HG03045 (cell line): ENCODE measurements around the gene GPR55.
A peak's percentile ranks its signal among the peaks of the same experiment; 100 is the strongest.

ENCODE experiments used
- ATAC-seq: cut with Tn5 transposase; IDR thresholded peaks from one replicate; pipeline ENCODE4 v1.9.1; 2021; ENCODE audit warnings: mild to moderate bottlenecking, moderate library complexity; ENCODE audit not compliant: unreplicated experiment

Gene GPR55

DNA sequence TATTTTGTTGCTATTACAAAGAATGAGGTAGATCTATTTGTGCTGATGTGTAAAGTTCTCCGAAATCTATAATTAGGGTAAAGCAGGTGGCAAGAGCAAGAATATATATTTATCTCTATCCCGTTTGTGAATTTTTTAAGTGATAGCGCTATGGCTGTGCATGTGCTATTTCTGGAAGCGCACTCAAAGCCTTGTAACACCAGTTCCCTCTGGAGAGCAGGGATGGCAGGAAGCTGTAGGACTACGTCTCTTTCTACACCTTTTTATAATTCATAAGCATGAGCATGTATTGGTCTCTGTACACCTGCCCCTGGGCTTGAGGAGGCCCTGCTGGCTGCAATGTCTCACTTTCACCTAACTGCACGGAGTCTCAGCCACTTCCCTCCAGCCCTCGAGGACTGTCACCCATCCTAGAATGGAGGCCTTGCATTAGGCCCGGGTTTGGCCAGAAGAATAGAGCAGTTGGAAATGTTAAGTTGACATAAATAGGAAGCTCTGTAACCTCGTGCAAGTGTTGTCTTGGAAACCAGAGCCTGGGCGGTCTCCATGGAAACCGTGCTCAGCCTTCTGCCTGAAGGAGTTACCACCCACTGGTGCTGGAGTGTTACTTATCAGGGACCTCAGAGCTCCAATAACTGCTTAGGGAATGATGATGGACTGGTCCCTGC, 39.4 kb downstream of the GPR55 start:
- ATAC-seq: no peak

DNA sequence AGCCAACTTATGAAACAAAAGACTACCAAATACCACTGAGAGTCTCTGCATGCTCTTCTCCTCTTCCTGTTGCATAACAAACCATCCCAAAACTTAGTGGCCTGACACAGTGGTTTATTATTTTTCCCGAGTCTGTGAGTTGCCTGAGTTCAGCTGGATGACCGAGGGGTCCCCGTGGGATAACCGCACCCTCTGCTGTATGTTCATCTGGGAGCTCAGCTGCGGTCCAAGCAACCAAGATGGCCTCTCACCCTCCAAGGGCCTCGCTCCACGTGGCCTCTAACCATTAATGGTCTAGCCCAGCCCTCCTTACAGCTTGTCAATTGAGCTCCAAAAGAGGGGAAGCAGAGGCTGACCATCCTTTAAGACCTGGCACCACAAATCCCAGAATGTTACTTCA, 43.2 kb downstream of the GPR55 start:
- no peak for ATAC-seq

DNA sequence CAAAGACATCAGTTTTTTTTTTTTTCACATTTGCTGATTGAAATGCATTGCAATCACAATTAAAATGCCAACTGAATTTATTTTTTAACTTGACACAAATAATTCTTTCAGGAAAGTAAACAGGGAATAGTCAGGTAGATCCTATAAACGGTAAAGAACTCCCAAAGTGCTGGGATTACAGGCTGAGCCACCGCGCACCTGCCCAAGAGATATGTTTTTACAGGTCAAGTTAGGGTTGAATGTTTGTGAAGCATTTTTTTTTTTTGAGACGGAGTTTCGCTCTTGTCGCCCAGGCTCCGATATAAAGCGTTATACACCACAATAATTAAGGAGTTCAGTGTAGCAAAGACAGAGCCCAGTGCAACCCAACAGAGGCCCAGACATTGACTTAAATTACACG, 45.2 kb downstream of the GPR55 start:
- ATAC-seq: no peak

DNA sequence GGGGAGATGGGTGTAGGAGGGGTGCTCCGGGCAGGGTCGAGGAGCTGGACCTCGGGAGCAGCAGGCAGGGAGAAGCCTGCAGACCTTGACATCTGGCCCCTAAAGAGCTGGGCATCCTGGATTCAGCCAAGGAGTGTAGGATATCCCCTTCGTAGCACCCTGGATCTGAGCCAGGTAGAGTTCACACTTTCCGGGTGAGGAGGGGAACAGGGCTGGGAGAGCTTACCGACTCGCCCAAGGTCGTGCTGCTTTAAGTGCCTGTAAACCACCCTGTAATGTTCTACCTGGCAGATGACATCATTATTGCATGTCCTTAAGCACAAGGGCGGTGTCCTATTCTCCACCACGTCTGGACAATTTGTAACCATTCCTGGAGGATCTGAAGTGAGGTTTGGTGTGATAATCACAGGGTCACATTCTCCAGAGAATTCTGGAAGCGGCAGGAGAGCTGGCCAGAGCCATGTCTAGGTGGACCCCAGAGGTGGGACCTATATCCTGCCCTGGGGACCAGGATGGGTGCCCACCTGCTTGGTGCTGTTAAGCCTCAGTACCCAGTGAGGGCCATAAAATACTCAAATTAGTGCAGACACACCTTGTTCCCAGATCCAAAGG, 45.7 kb downstream of the GPR55 start:
- no peak for ATAC-seq

DNA sequence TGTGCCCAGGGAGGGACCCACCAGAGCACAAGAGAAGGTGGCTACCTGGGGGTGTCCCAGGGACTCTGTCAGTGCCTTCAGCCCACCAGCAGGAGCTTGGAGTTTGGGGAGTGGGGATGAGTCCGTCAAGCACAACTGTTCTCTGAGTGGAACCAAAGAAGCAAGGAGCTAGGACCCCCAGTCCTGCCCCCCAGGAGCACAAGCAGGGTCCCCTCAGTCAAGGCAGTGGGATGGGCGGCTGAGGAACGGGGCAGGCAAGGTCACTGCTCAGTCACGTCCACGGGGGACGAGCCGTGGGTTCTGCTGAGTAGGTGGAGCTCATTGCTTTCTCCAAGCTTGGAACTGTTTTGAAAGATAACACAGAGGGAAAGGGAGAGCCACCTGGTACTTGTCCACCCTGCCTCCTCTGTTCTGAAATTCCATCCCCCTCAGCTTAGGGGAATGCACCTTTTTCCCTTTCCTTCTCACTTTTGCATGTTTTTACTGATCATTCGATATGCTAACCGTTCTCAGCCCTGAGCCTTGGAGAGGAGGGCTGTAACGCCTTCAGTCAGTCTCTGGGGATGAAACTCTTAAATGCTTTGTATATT, 46.3 kb downstream of the GPR55 start:
- no peak for ATAC-seq

DNA sequence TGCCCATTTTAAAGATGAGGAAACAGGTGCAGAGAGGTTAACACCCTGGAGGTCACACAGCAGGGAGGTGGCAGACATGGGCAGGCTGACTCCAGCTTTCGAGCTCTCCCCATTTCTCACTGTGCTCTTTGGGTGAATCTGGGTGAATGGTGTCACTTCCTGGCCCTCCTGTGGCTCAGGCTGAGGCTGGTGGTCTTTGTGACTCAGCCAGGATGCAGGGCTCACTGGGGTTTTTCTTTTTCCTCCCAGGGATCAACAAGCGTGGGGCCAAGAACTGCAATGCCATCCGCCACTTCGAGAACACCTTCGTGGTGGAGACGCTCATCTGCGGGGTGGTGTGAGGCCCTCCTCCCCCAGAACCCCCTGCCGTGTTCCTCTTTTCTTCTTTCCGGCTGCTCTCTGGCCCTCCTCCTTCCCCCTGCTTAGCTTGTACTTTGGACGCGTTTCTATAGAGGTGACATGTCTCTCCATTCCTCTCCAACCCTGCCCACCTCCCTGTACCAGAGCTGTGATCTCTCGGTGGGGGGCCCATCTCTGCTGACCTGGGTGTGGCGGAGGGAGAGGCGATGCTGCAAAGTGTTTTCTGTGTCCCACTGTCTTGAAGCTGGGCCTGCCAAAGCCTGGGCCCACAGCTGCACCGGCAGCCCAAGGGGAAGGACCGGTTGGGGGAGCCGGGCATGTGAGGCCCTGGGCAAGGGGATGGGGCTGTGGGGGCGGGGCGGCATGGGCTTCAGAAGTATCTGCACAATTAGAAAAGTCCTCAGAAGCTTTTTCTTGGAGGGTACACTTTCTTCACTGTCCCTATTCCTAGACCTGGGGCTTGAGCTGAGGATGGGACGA, 47.1 kb downstream of the GPR55 start:
- no peak for ATAC-seq

DNA sequence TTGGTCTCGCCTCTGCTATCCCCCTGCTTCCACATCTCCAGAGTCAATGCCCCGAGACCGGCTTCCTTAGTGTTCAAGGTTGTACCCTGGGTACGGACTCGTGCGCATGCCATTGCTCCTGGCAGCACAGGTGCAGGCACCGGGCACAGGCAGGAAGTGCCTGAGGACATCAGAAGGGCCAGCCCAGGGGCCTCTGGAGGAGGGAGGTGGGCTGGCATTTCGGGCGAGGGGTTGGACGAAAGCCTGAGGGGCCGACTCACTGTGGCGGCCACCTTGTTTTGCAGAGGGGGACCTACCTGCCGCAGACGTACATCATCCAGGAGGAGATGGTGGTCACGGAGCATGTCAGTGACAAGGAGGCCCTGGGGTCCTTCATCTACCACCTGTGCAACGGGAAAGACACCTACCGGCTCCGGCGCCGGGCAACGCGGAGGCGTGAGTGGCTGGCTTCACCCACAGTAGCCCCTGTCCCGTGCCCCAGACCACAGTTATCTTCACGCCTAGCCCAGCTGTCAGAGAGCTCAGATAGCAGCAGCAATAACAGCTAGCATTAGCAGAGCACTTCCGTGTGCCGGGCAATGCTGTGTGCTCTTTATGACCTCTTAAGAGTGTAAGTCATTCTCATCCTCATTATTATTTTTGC, 47.8 kb downstream of the GPR55 start:
- ATAC-seq: no peak

DNA sequence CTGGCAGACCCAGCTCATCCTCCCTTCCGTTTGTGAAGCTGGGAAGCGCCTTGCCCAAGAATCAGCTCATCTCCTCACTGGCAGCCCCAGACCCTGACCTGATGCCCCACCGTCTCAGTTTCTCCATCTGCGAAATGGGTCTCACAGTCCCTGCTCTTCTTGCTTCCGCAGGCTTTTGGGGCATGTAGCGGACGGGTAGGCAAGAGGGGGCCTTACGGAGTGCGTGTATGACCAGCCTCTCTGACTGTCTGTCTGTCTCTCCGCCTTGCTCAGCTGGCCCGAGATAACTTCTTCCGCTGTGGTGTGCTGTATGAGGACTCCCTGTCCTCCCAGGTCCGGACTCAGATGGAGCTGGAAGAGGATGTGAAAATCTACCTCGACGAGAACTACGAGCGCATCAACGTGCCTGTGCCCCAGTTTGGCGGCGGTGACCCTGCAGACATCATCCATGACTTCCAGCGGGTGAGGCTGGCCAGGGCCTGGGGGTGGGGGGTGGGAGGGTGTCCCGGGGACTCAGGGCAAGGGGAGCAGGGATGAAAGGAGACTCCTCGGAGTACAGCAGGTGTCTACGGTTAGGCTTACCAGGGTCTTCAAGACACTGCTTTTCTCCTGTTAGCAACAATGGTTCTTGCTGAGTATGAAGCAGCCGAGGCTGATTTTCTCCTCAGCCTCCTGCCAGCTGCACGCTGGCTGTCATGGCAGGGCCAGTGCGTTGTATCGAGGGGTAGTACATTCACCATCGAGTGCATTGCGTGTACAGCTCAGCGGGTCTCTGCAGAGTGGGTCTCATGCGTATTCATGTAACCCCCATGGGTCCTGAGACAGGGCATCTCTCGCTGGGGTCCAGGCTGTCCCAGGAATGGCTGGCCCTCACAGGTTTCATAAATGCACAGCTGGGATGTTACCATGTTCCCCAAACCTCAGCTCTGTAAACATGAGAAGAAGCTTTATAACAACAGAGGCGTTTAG, 49.4 kb downstream of the GPR55 start:
- no peak for ATAC-seq

DNA sequence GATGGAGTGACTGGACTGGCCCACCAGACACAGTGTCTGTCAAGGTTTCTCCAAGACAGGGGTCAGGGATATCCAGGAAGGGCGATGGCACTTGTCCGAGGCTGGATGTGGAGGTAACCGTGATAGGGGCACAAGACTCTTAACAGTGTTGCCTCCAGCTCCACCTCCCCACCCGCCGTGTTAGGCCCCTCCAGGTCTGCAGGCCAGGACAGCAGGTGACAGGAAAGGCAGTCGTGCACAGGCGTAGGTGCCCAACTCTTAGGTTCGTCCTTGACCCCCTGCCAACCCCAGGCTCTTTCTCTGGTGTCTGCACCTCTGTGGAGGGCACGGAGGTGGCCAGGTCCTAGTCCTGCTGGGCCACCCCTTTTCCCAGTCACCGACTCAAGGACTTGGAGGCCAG, 50.2 kb downstream of the GPR55 start:
- ATAC-seq: no peak

DNA sequence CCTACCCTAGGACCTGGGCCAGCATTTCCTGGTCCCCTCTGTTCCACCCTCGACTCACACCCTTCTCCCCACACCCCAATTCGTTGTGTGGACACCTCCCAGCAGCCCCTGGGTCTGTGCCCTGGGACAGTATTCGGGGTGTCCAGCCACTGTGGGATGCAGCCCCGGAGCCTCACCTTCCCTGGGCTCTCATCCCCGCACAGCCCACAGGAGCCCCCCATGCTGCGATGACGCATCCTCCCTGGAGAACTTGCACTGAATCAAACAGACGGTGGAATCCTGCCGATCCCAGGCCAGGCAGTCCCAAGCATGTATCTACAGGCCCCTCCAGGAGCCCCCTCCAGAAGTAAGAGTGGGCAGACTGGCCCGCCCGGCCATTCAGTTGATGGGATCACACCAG, 50.6 kb downstream of the GPR55 start:
- no peak for ATAC-seq

DNA sequence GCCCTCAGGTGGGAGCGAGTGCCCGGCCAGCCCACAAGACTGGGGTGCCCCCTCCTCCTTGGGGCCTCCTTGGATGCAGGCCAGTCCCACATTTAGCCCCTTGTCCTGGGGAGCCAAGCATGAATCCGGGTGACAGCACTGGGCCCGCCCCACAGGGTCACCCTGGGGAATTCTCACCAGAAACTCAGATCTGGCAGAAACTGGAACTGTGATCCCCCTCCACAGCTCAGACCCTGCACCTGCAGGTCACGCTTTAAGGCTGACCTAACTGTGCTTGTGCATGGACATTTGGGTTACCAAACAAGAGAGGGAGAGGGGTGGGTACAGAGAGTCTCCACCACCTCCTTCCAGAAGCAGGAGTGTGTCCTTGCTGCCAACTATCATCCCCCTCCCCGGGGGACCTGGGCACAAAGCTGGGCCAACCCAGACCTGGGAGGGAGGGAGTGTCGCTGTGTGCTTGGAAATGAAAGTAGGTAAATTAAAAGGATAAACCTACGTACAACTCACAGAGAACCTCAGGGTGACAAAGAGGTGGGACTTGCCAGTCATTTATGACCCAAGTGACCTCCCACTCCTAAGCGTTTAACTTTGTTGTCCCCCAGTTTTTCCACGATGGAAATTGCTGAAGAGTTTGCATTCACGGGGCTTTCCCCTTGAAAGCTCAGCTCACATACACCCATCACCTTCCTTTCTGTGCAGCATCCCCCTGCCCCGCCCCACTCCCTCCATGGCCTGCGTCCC, 51.2 kb downstream of the GPR55 start:
- ATAC-seq: peak; percentile 63

DNA sequence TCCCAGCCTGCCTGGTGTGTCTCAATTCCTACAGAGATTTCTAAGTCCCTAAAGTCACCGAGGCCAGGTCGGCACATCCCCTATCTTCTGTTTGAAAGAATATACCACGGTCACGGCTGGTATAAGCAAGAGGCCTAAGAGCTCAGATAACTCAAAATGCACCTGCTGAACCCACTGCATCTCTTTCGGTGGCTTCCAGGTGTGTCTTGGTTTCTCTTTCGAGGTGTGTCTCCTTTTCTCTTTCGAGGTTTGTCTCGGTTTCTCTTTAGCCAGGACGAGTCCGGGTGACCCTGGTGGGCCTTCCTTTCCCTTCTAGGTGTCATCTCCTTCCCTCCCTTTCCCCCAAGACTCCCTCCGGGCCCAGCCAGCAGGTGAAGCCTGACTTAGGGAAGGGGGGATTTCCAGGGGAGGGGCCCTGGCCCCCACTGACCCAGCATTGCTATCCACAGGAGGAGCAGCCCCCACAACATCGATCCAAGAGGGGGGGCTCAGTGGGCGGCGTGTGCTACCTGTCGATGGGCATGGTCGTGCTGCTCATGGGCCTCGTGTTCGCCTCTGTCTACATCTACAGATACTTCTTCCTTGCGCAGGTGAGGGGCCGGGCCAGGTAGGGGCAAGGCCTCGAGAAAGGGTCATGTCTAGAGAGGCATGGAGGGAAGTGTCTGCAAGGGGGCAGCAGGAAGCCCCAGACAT, 51.9 kb downstream of the GPR55 start:
- peak; percentile 56 for ATAC-seq

DNA sequence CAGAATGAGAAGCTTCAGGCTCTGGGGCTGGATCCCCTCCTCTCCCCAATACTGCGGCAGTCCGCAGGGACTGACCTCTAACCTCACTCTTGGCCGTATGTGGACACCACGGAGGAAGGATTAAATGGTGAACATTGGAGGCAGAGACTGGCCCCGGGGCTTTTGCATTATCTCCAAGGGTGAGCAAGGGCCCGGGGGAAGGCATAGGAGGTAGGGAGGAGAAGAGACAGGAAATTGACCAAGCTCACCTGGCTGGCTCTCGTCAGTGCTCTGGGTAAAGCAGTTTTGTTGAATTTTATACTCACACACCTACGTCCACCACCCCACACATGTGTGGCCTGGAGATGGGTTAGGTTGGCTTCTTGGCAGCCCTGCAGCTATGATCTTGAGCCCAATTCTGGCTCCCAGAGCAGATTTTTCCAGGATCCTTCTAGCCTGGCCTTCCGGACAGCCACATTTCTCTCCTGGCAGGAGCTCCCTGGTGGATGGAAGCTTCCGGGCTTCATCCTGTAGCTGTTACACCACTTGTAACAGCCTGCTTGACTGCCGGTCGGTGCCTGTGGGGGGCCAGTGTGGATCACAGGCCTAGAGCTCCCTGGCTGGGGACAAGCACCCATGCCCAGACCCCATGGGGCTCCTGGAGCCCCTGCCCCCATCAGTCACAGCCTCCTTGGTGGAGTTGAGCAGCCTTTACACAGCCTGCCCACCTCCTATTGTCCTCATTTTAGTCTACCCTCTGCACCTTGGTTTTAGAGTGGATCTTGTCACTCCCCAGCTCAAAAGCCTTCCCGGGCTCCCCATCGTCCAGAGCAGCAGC, 52.7 kb downstream of the GPR55 start:
- peak; percentile 2 for ATAC-seq

DNA sequence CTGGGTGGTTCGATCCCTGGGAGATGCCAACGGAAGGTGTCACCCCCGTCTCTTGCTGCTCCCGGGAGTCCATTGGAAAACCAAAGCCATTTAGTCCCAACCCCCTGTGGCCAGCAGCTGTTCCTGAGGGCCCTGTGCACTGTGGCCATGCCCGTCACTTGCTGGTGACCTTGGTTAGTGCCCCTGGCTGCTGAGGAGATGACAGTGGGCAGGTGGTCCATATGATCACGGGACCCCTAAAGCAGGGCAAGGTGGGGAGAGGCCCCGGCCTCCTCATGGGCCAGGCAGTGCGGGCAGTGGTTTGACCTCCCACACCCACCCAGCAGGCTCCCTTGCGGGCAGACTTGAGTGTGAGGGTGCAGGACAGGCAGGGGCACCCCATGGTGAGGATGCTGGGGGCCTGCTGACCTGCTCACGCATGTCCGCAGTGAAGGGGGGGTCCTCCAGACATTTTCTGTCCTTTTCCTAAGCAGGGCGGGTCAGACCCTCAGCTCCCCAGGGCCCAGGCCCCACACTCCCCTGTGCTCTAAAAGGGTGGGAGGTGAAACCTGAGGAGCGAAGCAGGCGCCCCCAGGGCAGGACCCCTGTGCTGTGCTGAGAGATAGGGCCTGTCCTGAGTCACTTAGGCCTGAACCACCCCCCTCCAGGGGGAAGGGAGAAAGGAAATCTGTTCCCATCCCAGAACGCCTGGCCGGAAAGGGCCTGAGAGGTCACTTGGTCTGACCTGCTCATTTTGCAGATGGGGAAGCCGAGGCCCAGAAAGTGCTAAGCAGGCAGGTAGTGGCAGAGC, 53.5 kb downstream of the GPR55 start:
- ATAC-seq: no peak

DNA sequence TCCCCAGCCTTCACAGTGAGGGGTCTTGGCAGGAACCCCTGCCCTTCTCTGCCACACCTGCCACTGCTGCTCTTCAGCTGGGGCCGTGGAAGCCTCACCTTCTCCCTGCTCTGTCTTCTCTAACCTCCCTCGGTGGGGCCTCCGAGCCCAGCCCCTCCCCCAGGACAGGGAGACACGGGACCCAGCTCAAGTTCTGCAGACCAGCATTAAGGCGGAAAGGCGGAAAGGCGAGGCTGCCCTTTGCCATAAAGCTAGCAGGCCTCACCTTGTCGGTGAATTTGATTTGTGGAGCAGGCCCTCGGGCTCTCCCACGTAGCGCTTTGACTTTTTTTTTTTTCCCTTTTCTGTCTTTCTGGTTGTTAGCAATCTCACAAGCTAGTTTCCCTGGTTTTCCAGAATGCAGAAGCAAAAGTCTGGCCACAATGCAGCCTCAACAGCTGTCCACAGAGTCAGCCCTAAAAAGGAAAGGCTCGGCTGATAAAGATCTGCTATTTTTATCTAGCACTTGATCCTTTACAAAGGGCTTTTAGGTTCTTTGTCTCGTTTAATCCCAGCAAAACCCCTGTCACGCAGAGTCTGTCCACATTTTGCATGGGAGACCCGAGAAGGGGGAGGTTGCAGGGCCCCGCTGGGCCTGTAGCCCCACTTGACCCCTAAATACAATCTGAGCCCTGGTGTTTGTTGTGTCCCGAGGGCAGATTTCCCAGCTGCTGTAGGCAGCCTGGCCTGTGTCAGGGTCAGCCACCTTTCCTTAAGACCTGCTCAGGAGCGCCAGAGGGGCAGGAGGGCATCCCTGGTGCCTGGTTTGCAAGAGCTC, 54.3 kb downstream of the GPR55 start:
- ATAC-seq: no peak

DNA sequence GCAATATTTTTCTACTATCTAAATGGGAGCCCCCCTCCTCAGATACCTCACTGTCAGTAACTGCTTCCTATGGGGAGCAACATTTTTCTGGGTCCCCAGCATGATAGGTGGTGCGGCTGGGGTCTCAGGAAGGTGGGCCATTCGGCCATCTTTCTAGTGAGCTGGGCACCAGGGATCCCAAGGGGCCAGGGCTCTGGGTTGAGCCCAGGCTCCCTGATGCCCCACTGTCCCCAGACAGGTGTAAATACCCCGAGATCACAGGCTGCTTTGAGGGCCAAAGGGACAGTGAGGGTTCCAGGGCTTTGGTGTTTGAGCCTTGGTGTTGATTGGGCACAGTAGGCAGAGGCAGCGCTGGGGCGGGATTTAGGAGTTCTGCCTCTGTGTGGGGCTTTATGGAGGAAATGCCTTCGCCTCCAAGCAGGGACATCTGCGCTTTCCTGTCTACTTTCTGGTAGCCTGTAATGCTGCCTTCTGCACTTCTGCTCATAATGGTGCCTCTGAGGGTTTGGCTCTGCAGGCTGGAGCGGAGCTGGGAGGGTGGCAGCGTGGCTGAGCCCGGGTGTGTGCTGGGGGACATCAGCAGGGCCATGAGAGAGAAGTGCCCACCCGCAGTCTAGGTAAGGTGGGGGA, 55.0 kb downstream of the GPR55 start:
- no peak for ATAC-seq
